GM06990 (cell line): ENCODE data around the gene HSPA14.

Source experiments
- DNase-seq: peaks from one replicate; pipeline ENCODE4 v3.0.0-alpha.2; 2011; ENCODE audit not compliant: insufficient read length; ENCODE audit errors: extremely low read depth
- H3K27me3 ChIP-seq: replicated peaks from 2 replicates; pipeline ENCODE4 v1.6.0; 2011; ENCODE audit warnings: low read length; ENCODE audit not compliant: control insufficient read depth, insufficient read depth
- H3K36me3 ChIP-seq: 2 replicates; pipeline ENCODE4 v1.5.1; 2011; ENCODE audit warnings: low read length; ENCODE audit not compliant: control insufficient read depth, insufficient read depth
- H3K4me3 ChIP-seq: replicated peaks from 2 replicates; pipeline ENCODE4 v1.5.1; 2011; ENCODE audit warnings: low read depth, mild to moderate bottlenecking, control low read depth, low read length
- TF ChIP-seq, protein P1 (sequence below): IDR thresholded peaks from 2 replicates; pipeline ENCODE4 v1.5.1; 2011; ENCODE audit warnings: low read length, control low read depth, mild to moderate bottlenecking, inconsistent platforms; ENCODE audit not compliant: insufficient read depth, poor library complexity, severe bottlenecking

Gene HSPA14

DNA sequence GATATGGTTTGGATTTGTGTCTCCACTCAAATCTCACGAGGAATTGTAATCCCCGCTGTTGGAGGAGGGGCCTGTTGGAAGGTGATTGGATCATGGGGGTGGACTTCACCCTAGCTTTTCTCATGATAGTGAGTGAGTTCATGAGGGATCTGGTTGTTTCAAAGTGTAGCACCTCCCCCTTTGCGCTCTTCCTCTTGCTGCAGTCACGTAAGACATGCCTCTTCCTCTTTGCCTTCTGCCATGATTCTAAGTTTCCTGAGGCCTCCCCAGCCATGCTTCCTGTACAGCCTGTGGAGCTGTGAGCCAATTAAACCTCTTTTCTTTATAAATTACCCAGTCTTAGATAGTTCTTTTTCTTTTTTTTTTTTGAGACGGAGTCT, 17.3 kb upstream of the HSPA14 start:
- TF ChIP-seq, protein P1, sequence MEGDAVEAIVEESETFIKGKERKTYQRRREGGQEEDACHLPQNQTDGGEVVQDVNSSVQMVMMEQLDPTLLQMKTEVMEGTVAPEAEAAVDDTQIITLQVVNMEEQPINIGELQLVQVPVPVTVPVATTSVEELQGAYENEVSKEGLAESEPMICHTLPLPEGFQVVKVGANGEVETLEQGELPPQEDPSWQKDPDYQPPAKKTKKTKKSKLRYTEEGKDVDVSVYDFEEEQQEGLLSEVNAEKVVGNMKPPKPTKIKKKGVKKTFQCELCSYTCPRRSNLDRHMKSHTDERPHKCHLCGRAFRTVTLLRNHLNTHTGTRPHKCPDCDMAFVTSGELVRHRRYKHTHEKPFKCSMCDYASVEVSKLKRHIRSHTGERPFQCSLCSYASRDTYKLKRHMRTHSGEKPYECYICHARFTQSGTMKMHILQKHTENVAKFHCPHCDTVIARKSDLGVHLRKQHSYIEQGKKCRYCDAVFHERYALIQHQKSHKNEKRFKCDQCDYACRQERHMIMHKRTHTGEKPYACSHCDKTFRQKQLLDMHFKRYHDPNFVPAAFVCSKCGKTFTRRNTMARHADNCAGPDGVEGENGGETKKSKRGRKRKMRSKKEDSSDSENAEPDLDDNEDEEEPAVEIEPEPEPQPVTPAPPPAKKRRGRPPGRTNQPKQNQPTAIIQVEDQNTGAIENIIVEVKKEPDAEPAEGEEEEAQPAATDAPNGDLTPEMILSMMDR = no peak
- H3K27me3 ChIP-seq = no peaks in the 10 kb centered on the region
- H3K36me3 ChIP-seq = no peaks in the 10 kb centered on the region
- DNase-seq = no peak
- H3K4me3 ChIP-seq = no peak overlapping the region

DNA sequence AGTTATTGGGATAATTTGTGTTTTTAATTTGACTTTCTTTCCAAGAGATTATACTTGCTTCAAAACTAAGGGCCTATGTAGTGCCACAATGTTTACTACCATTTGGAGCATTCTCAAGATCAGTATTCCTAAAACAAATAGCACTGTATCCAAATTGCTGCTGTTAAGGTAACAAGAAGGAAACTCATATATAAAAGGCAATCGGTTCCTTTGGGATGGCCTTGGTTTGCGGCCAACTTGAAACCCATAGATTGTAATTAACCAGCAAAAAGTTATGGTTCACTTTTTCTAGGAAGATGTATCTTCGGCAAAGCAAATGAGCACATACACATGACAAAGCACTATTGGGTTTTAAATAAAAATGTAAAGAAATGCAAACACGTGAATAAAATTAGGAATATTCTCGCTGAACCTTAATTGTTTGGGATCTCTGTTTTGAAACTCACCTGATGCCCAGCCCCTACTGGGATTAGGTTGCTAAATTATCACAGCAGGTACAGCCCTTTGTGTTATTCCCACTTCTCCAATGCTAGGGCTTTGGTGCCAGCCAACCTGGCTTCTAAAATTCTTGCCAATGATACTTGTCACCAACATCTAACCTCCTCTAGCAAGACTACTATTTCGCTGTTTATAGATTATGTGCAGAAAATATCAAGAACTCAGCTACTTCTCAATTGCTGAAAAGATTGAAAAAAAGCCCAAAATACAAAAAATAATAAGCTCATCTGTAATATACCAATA, 16.3 kb upstream of the HSPA14 start:
- H3K4me3 ChIP-seq = no peak overlapping the region
- no peaks in the 10 kb centered on the region for H3K36me3 ChIP-seq
- H3K27me3 ChIP-seq = no peaks in the 10 kb centered on the region; the same call in 1 of the 2 replicates
- TF ChIP-seq, protein P1 = no peak
- DNase-seq = no peak

DNA sequence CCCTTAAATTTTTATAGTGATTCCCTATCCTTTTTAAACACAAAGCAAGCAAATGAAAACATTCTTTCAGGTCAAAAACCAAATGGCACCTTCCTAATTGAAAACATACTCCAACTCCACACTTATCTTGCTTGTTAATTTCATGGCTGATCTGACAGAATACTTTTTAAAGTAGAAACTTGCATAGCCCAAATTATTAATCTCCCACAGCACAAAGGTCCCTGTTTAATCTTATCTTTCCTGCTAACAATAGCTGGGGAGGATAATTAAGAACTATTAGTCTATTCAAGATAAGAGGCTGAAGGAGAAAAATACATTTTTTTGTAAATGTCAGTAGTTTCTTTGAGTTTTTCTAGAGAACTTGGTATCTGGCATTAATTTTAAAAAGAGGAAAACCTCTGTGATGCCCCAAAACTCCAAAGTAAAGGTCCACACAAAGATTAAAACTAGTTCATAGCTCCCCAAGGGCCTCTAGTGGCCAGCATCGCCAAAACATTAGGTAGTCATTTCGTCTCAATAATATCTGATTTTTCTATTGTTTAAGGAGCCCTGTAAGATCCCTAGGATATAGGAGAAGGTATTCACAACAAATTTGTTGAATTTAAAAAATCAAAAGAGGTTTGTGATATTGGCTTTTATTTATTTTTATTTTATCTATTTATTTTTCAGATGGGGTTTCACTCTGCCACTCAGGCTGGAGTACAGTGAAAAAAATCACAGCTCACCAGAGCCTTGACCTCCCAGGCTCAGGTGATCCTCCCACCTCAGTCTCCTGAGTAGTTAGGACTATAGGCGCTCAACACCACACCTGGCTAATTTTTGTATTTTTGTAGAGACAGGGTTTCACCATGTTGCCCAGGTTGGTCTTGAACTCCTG, 15.0 kb upstream of the HSPA14 start:
- H3K4me3 ChIP-seq = no peak overlapping the region
- DNase-seq = no peak

DNA sequence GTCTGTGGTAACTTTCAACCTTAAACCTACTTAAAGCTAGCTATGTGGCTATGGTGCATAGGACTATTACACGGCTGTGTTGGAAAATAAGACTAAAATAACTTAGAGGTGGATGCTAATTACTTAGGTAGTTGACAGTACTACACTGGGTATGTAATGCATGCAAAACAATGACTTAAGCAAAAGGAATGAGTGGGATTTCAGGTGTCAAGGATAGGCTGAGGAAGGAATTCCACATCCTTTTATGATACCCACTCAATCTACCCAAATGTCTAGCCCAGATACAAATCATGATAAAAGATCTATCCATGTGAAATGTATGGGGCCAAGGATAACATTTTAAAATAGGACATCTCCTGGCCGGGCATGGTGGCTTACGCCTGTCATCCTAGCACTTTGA, 14.1 kb upstream of the HSPA14 start:
- no peak overlapping the region for H3K4me3 ChIP-seq
- H3K27me3 ChIP-seq = no peaks in the 10 kb centered on the region; the same call in 1 of the 2 replicates
- TF ChIP-seq, protein P1 = no peak
- no peaks in the 10 kb centered on the region for H3K36me3 ChIP-seq
- DNase-seq = no peak

More for the DNA sequence above, 15.0 kb upstream of the HSPA14 start:
- Histone ChIP-seq H3K36me3 (no peaks in the 10 kb centered on the region), H3K27me3 (no peaks in the 10 kb centered on the region; the same call in 1 of the 2 replicates)
- TF ChIP-seq, protein P1 = peak; percentile 76

DNA sequence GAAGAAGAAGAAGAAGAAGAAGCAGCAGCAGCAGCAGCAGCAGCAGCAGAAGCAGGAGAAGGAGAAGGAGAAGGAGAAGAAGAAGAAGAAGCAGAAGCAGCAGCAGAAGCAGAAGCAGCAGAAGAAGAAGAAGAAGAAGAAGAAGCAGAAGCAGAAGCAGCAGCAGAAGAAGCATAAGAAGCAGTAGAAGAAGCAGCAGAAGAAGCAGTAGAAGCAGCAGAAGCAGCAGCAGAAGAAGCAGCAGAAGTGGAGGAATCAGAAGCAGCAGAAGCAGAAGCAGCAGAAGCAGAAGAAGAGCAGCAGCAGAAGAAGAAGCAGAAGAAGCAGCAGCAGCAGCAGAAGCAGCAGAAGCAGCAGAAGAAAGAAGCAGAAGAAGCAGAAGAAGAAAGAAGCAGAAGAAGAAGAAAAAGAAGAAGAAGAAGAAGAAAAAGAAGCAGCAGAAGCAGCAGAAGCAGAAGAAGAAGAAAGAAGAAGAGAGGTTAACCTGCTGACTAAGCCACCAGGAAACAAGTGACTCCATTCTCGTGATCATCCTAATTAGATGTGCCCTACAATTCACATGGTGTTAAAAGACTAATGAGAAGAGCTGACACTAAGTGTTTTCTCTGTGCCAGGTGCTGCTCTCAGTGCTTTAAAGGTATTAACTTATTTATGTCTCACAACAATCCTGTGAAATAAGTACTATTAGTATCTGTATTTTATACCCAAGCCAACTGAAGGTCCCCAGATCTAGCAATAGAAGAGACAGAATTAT, 11.9 kb upstream of the HSPA14 start:
- Histone ChIP-seq H3K4me3 (no peak overlapping the region), H3K27me3 (no peaks in the 10 kb centered on the region; the same call in 1 of the 2 replicates), H3K36me3 (no peaks in the 10 kb centered on the region)
- no peak for DNase-seq
- TF ChIP-seq, protein P1 = no peak
